K562 (cell line): Measurements from ENCODE around the gene NRM. TPM values are rescaled to one million over a fixed set of nuclear protein-coding genes. Genes with fewer than 3 reads are reported as not detected.

Experiments used
- AFF1 ChIP-seq, 2 experiments: fragments of 450-650 bp; IDR thresholded peaks; 2 replicates each; pipeline ENCODE4 v1.6.1; 2018; ENCODE audit warnings: mild to moderate bottlenecking in 2 of 2, low read depth in 1 of 2; ENCODE audit not compliant: partially characterized antibody in 2 of 2
- ATF3 ChIP-seq, 2 experiments: fragments of 450-650 bp in 1 of 2; sonication (generic) in 1 of 2; formaldehyde crosslinking in 1 of 2; IDR thresholded peaks in 1 of 2; conservative IDR thresholded peaks in 1 of 2; 2 replicates each; pipeline versions ENCODE4 v1.6.1 to v1.8.1; 2016 to 2023; ENCODE audit warnings: mild to moderate bottlenecking in 2 of 2, moderate library complexity in 2 of 2, inconsistent platforms in 1 of 2, missing genetic modification reagents in 1 of 2
- BCL6 ChIP-seq: fragments of 250-450 bp; sonication (Bioruptor Pico); IDR thresholded peaks from 2 replicates; pipeline ENCODE4 v1.4.0; 2020
- CBX5 ChIP-seq: IDR thresholded peaks from 2 replicates; pipeline ENCODE4 v1.6.1; 2014; ENCODE audit warnings: low read depth, borderline replicate concordance
- CCAR2 ChIP-seq: fragments of 200-400 bp; formaldehyde crosslinking; IDR thresholded peaks from 2 replicates; pipeline ENCODE4 v1.6.1; 2017; ENCODE audit warnings: mild to moderate bottlenecking, low read depth, low read length
- CEBPZ ChIP-seq: fragments of 150-350 bp; IDR thresholded peaks from 2 replicates; pipeline ENCODE4 v1.6.1; 2014; ENCODE audit warnings: low read depth, mild to moderate bottlenecking, low read length, borderline replicate concordance
- E2F5 ChIP-seq: sonication (generic); formaldehyde crosslinking; IDR thresholded peaks from 2 replicates; pipeline ENCODE4 v1.8.0; 2022; ENCODE audit warnings: mild to moderate bottlenecking, missing genetic modification reagents
- GABPB1 ChIP-seq: sonication (generic); formaldehyde crosslinking; IDR thresholded peaks from 2 replicates; pipeline ENCODE4 v1.8.0; 2022; ENCODE audit warnings: mild to moderate bottlenecking, missing genetic modification reagents
- HDAC1 ChIP-seq, 2 experiments: fragments of 450-650 bp; IDR thresholded peaks; 2 replicates each; pipeline ENCODE4 v1.6.1; 2016 to 2017; ENCODE audit warnings: inconsistent platforms in 1 of 2, mild to moderate bottlenecking in 1 of 2, moderate library complexity in 1 of 2
- HDAC2 ChIP-seq: fragments of 450-650 bp; IDR thresholded peaks from 2 replicates; pipeline ENCODE4 v1.6.1; 2016; ENCODE audit warnings: mild to moderate bottlenecking
- HMGN3 ChIP-seq: IDR thresholded peaks from 2 replicates; pipeline ENCODE4 v1.6.1; 2011; ENCODE audit warnings: borderline replicate concordance, low read depth, mild to moderate bottlenecking, mixed read lengths, low read length; ENCODE audit not compliant: insufficient read length; ENCODE audit errors: extremely low read depth
- JUN ChIP-seq, 2 experiments: sonication (generic) in 1 of 2; formaldehyde crosslinking in 1 of 2; IDR thresholded peaks; 2 replicates each; pipeline versions ENCODE4 v1.6.1 to v1.8.0; 2012 to 2022; ENCODE audit warnings: borderline replicate concordance in 2 of 2, mild to moderate bottlenecking in 2 of 2, improper control_type of control experiment in 1 of 2, low read depth in 1 of 2, low read length in 1 of 2, missing genetic modification reagents in 1 of 2
- LCOR ChIP-seq: sonication (generic); formaldehyde crosslinking; IDR thresholded peaks from 2 replicates; pipeline ENCODE4 v1.8.0; 2022; ENCODE audit warnings: mild to moderate bottlenecking, missing genetic modification reagents
- MIER1 ChIP-seq: fragments of 450-650 bp; IDR thresholded peaks from 2 replicates; pipeline ENCODE4 v1.6.1; 2016; ENCODE audit warnings: antibody characterized with exemption, mild to moderate bottlenecking, low read depth
- POLR2B ChIP-seq: fragments of 450-650 bp; IDR thresholded peaks from 2 replicates; pipeline ENCODE4 v1.6.1; 2018; ENCODE audit warnings: low read depth; ENCODE audit not compliant: partially characterized antibody
- SMAD2 ChIP-seq: fragments of 150-350 bp; IDR thresholded peaks from 2 replicates; pipeline ENCODE4 v1.6.1; 2014; ENCODE audit warnings: low read depth, mild to moderate bottlenecking, low read length
- SMARCE1 ChIP-seq: fragments of 450-650 bp; IDR thresholded peaks from 2 replicates; pipeline ENCODE4 v1.7.1; 2016; ENCODE audit warnings: mild to moderate bottlenecking
- polyA plus RNA-seq, 8 experiments: library from polyadenylated mRNA; depleted of rRNA in 4 of 8; stranded (reverse) in 5 of 8; unstranded in 3 of 8; fragments of >200 nt; fragmentation: Nextera tagmentation in 2 of 8; fragmentation: Illumina TruSeq in 1 of 8; extraction: Ambion mirVana in 2 of 8; extraction: Trizol in 1 of 8; gene quantifications; 2 replicates each; pipeline versions ENCODE4 v1.2.1 to v1.2.3, GENCODE V29; 2011 to 2014; ENCODE audit warnings: inconsistent platforms in 1 of 8, missing spikeins in 1 of 8
- total RNA-seq, 7 experiments: library from RNA; depleted of rRNA in 6 of 7; stranded (reverse); fragments of >200 nt in 6 of 7; fragmentation: Illumina TruSeq in 2 of 7; extraction: Trizol in 2 of 7; gene quantifications; 2 replicates each; pipeline versions ENCODE4 v1.2.1 to v1.2.3, GENCODE V29; 2011 to 2021; ENCODE audit warnings: low replicate concordance in 1 of 7

NRM gene
- total and polyA plus RNA-seq, 9 of the 15 experiments (the other 6 are each of a cell fraction or from before 2014, with no cell fraction given) = 9.7 to 58.2 (median 18.1) TPM

- peak; percentile 67 for TF ChIP-seq POLR2B
- peak; percentile 69 for TF ChIP-seq SMARCE1
- TF ChIP-seq CBX5 = no peak
- TF ChIP-seq CCAR2 = no peak
- TF ChIP-seq GABPB1 (CRISPR knock-in tag) = peak; percentile 73; the same call in 1 of the 2 replicates
- no peak for TF ChIP-seq SMAD2
- no peak for TF ChIP-seq BCL6 (CRISPR knock-in tag)
- TF ChIP-seq HDAC1 (IDR thresholded peaks at IDR 0.05) = peak in 1 of 2 experiments; percentile 95; a peak in 3 of 4 replicates
- TF ChIP-seq HDAC2 = peak; percentile 96
- TF ChIP-seq CEBPZ = no peak
- peak; percentile 67 for TF ChIP-seq ATF3 (IDR thresholded peaks at IDR 0.05)
- TF ChIP-seq ATF3 (CRISPR knock-in tag; conservative IDR thresholded peaks at IDR 0.05) = 0 out of 2 replicates have a peak, but pooled peaks have one; percentile 41
- peak; percentile 70; the same call in 1 of the 2 replicates for TF ChIP-seq MIER1
- TF ChIP-seq AFF1 (IDR thresholded peaks at IDR 0.05; ENCODE audit: low read depth in 1 of 2, partially characterized antibody in 2 of 2) = peak; percentile 46 to 50
- TF ChIP-seq JUN (IDR thresholded peaks at IDR 0.05; ENCODE audit: borderline replicate concordance, low read depth, low read length) = peak; percentile 42; the same call in 1 of the 2 replicates
- TF ChIP-seq JUN (CRISPR knock-in tag; IDR thresholded peaks at IDR 0.05; ENCODE audit: borderline replicate concordance) = peak; percentile 30; the same call in 1 of the 2 replicates
- peak; percentile 83; the same call in 1 of the 2 replicates for TF ChIP-seq LCOR (CRISPR knock-in tag)
- TF ChIP-seq E2F5 = no peak
- peak; percentile 92 for TF ChIP-seq HMGN3
Observed at GRCh38 chr6:30686908-30687658, 3.7 kb downstream of the NRM start (continued).
